AML-193 (cell line): ENCODE results near the gene NEB.
"Not testable (repeated sequence)": the region's sequence is repeated elsewhere in the genome, so short reads cannot be mapped to it uniquely, and the experiment has no call there.

Source experiments
- DNase-seq, 2 experiments: peaks; one replicate each; lab custom pipeline; 2025; lab: John Stamatoyannopoulos, UW

The NEB gene

GRCh38 chr2:151651274-151651673 is 83.0 kb downstream of the NEB start:
- no peak for DNase-seq

DNA sequence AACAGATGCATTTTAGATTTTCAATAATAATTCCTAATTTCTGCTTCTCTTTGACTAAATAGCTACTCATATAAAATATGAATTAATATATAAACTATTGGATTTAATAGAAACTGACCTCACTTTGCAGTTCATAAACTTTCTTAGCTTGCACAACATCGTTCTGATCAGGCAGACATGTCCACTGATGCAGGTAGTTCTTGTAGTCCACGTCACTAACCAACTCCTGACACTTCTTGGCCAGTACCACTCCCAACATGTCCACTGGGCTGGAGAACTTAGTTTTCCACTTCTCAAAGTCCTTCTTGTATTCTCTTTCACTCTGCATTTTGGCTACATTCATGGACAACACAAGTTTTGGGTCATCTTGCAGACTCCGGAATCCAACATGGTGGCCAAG is 83.8 kb downstream of the NEB start:
- DNase-seq = no peak

DNA sequence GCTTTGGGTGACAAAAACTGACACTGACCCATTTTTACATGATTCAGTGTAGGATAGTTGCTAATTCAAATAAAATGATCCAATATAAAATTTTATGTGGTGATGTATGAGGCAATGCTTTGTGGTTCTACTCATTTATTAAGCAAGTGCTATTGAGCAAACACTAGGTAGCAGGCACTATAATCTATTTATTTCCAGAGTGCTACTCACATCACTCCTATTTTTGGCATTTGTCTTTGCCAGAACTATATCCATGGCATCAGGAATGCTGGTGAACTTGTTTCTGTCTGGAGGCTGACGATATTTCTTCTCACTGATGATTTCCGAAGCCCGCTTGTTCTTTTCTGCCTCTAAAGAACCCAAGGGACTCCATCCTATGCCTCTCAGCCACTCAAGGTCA is 84.3 kb downstream of the NEB start:
- peak; percentile 60 to 65 for DNase-seq

DNA sequence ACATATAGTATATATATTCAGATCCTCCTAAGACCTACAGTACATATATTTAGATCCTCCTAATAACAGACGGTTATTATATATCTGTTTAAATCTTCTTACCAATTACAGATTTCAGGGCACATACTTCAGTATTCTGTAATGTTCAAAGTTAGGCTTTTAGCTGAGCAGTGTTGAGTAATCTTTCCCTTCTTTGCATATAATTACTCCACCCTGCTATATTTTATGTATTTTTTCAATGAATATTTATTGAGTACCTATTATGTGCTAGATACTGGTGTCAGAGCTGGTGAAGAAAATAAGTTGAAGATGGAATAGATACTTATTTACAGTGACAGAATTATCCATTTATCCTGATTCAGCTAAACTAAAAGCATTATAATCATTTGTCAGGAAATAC is 84.9 kb downstream of the NEB start:
- DNase-seq = peak in 1 of 2 experiments; percentile 10

- DNase-seq = peak; percentile 48 to 53
These were observed 87.8 kb downstream of the NEB start for GRCh38 chr2:151646512-151646911.

DNA sequence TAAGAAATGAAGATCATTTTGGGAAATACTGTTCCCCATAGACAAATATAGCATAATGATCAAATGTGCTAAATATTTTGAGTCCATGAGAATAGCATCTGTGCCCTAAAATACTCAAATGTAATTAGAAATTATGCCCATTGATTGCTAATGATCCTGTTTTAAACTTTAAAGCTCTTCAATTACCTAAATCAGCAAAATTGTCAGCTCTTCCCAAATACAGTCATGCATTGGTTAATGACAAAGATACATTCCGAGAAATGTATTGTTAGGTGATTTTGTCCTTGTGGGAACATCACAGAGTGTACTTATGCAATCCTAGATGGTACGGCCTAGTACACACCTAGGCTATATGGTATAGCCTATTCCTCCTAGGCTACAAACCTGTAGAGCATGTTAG is 89.7 kb downstream of the NEB start:
- DNase-seq = no peak

GRCh38 chr2:151641895-151642294 is 92.4 kb downstream of the NEB start:
- not testable (repeated sequence) for DNase-seq

GRCh38 chr2:151640087-151640486 is 94.2 kb downstream of the NEB start:
- no peak for DNase-seq

DNA sequence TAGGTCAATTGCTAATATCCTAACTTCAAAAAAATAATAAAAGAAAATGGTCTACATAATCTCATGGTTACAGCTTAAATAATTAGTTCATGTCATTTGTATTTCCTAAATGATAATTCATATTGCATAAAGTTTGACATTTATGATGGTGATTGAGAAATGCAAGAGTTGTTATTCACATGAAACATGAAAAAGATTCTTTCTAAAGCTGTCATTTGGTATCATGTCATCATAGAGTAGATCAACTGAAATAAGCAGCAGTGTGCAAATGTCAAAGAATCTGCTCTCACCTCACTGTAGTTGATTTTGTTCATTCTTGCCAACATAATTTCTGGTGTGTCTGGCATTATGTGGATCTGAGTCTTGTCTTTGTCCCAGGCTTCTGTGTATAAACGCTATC is 95.3 kb downstream of the NEB start:
- DNase-seq = no peak

DNA sequence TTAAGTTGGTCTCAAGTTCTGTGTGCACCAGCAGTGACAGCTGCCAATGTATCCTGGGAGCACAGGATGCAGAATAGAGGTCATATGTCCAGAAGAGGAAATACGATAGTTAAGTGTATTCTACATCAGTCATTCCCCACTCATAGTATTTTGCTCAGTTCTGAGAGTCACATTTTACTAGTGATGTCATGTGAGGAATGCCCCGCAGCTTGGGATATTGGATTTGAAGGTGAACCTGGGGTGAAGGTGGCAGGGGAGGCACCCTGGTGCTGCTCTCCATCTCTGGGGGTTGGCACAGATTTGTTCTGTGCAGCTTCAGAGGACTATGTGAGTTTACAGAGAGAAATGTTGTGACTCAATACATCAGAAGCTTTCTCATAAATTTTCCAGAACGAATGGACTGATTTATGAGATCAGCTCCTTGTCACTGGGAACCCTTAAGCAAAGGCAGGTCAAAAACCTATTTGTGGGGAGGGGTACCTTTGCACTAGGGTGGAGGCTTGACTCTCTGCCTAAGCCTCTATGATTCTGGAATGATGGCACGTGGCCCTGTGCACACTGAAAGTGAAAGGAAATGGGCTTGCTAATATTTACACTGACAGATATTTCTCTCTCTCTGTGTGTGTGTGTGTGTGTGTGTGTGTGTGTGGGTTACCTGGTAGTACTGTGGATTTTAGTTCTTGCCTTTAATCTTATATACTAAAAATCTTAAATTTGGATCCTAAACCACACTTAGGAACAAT is 95.9 kb downstream of the NEB start:
- peak; percentile 13 to 19 for DNase-seq

- peak; percentile 90 to 92 for DNase-seq
These were observed 97.0 kb downstream of the NEB start for GRCh38 chr2:151637271-151637781.

DNA sequence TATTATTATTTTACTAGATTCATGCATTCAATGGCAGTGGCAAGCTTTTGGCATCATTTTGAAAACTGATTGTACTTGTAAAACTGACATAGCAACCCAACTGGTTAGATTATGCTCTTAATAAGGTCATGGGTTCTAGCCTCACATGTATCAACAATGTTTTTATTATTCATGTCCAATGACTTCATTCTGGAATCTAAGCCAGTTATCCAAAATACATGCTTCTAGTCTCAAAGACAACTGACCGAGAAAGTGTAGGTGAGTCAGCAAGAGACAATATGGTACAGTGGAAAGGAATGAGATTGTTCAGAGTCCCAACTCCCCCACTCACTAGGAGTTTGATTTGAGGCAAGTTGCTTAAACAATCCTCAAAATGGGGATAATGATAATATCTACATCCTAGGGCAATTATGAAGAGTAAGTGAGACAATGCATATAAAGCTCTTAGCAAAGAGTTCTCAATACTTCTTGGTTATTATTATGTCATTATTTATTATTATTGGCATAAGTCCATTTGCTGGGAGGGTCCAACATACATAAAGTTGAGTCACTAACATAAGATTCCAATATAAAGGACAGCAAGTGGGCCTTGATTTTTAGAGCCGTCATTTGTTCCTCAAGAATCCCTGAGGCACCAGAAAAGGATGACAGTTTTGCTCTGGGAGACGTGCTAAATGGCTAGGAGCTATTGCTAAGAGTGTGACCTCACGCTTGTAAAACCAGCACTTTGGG is 99.4 kb downstream of the NEB start:
- DNase-seq = no peak

DNA sequence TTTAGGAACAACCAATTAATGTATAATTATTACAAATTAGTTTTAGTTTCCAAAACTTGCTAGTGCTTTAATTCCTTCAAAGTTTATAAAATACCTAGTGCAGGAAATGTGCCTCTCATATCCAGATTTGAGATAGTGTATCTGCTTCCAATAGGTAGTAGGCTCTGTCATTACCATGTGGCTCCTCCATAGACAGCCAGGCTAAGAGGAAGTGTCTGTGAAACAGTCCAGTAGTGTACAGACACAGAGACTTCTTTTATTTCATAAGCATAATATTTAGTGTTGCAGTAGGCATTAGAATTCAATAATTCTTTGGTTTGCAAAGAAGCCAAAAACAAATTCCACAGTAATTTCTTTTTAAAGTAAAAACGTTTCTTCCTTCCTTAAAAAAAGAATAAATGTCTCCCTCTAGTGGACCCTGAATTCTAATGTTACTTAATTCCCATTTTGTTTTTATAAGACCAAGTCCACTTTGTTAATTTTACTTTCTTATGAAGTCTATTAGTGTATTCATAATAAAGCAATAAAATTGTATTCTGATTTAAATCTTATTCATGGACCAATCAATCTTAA is 101.2 kb downstream of the NEB start:
- DNase-seq = peak; percentile 45 to 71

DNA sequence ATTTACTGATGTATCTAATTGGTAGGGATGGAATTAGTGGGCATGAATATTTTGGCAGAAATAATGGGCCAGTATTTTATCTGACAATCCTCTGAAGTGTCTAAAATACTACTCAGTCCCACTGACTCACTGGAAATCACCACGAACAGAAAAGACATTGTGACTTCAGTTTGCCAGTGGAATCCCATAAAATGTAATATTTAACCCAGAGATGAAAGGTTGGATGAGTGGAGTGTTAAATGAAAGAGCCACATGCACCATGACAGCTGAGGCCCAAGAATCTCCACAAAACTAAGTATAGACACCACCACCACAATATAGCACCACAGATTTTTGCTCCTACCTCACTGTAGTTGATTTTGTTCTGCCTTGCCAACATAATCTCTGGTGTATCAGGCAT is 103.9 kb downstream of the NEB start:
- DNase-seq = no peak

GRCh38 chr2:151627353-151627752 is 106.9 kb downstream of the NEB start:
- DNase-seq = no peak

DNA sequence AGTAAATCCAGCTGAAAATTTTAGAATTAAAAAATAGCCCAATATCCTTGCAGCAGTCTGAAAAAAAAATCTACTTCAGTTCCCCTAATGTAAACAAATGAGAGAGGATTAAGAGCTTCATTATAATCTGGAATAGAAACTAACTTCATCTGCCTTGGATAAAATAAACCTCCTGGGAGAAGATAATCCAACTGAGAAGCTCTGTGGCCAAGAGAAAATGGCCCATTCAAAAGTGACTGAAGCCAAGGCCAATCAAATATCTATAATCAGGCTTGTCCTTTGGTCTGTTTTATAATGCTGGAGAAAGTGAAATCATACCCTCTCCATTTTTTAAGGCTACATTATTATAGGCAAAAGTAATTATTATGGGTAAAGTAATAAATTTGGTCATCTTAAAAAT is 110.0 kb downstream of the NEB start:
- no peak for DNase-seq

GRCh38 chr2:151623631-151624030 is 110.6 kb downstream of the NEB start:
- no peak for DNase-seq

GRCh38 chr2:151620761-151621160 is 113.5 kb downstream of the NEB start:
- DNase-seq = no peak

- DNase-seq = no peak
These were observed 114.8 kb downstream of the NEB start for GRCh38 chr2:151619337-151619989.

- no peak for DNase-seq
These were observed 117.4 kb downstream of the NEB start for GRCh38 chr2:151616760-151617339.

GRCh38 chr2:151614606-151615306 is 119.5 kb downstream of the NEB start:
- DNase-seq = no peak
